DND-41 (cell line): ENCODE measurements around the gene CYP1B1.

Experiments
- ATAC-seq: fragments of 200-7000 bp; cut with Tn5 transposase; 3 replicates; pipeline ENCODE4 v1.9.1; 2021; ENCODE audit warnings: low read depth; ENCODE audit not compliant: insufficient read depth
- DNase-seq: peaks from one replicate; pipeline ENCODE4 v3.0.0-alpha.2; 2020
- H2AFZ ChIP-seq: 2 replicates; pipeline ENCODE4 v1.6.0; 2012; ENCODE audit warnings: low read depth, low read length
- H3K27ac ChIP-seq: 2 replicates; pipeline ENCODE4 v1.5.1; 2012; ENCODE audit warnings: low read length, inconsistent platforms
- H3K27me3 ChIP-seq: fragments of 200-600 bp; sonication (generic); 2 replicates; pipeline ENCODE4 v1.6.0; 2012; ENCODE audit warnings: low read length, mild to moderate bottlenecking, inconsistent platforms; ENCODE audit not compliant: insufficient read depth, poor library complexity
- H3K36me3 ChIP-seq: 2 replicates; pipeline ENCODE4 v1.5.1; 2012; ENCODE audit warnings: low read length, inconsistent platforms; ENCODE audit not compliant: insufficient read depth
- H3K4me1 ChIP-seq: 2 replicates; pipeline ENCODE4 v1.5.1; 2012; ENCODE audit warnings: mild to moderate bottlenecking, low read length; ENCODE audit not compliant: insufficient read depth
- H3K4me2 ChIP-seq: 2 replicates; pipeline ENCODE4 v1.6.0; 2012; ENCODE audit warnings: mild to moderate bottlenecking, moderate library complexity, low read length, inconsistent platforms; ENCODE audit not compliant: insufficient read depth
- H3K4me3 ChIP-seq, 2 experiments: fragments of 200-600 bp in 1 of 2; shearing (Covaris generic) in 1 of 2; 2 replicates each; pipeline ENCODE4 v1.5.1; 2012 to 2016; ENCODE audit warnings: inconsistent platforms in 2 of 2, low read length in 2 of 2, mild to moderate bottlenecking in 2 of 2, low read depth in 1 of 2, moderate library complexity in 1 of 2
- H3K79me2 ChIP-seq: 2 replicates; pipeline ENCODE4 v1.6.0; 2012; ENCODE audit warnings: low read length, inconsistent platforms; ENCODE audit not compliant: insufficient read depth
- H3K9ac ChIP-seq: 2 replicates; pipeline ENCODE4 v1.6.0; 2012; ENCODE audit warnings: low read depth, mild to moderate bottlenecking, inconsistent platforms, low read length, moderate library complexity
- H3K9me3 ChIP-seq: 2 replicates; pipeline ENCODE4 v1.5.1; 2012; ENCODE audit warnings: low read length, moderate library complexity, mild to moderate bottlenecking, inconsistent platforms; ENCODE audit not compliant: insufficient read depth, severe bottlenecking
- H4K20me1 ChIP-seq: 2 replicates; pipeline ENCODE4 v1.6.0; 2012; ENCODE audit warnings: low read length; ENCODE audit not compliant: insufficient read depth
- CTCF ChIP-seq: IDR thresholded peaks from 2 replicates; pipeline ENCODE4 v1.5.1; 2012; ENCODE audit warnings: borderline replicate concordance, low read length, moderate library complexity, mild to moderate bottlenecking; ENCODE audit not compliant: poor library complexity, severe bottlenecking; ENCODE audit errors: extremely low read depth
- EZH2 ChIP-seq: IDR thresholded peaks from 3 replicates; pipeline ENCODE4 v1.6.1; 2012; ENCODE audit warnings: borderline replicate concordance, low read depth, mild to moderate bottlenecking, moderate library complexity, low read length, inconsistent platforms; ENCODE audit not compliant: severe bottlenecking

Gene CYP1B1

DNA sequence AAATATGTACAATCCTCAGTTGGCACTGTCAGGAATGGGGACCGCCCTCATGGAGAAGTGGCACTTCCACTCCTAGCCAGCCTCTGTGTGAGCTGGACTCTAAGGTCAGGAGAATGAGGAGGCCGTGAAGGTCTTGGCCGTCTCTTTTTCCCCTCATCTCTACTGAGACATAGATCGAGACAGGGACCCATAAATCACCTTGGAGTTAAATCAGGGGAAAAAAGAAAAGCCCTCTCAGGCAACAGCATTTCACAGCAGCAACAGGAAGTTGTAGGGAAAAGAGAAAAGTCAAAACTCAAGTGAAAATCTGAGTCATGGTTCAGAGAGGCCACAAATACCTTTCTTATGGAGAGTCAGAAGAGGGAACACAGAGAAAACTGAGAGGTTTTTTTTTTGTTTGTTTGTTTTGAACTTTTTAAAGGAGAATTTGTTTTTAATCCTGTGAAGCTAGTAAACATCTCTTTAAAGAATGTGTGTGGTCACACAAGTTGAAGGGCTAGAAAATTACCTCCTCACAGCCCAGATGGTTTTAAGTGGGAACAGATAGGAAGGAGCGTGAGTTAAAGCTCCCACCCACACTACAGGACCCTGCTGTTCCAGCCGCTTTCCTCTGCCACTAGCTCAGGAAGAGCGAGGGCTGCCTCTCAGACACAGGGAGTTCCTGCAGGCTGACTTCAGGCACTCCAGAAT is 30.6 kb upstream of the CYP1B1 start:
- no peaks in the 10 kb centered on the region for H3K79me2 ChIP-seq
- no peaks in the 10 kb centered on the region for H3K4me1 ChIP-seq
- no peak for ATAC-seq
- H3K27me3 ChIP-seq, result peaks cover 6% of the 10 kb centered on the region
- no peak for DNase-seq
- no peak overlapping the region for H3K9ac ChIP-seq
- no peak overlapping the region for H3K4me3 ChIP-seq
- no peak for TF ChIP-seq EZH2
- TF ChIP-seq CTCF, result no peak
- no peak overlapping the region for H3K4me2 ChIP-seq
- H4K20me1 ChIP-seq, result no peaks in the 10 kb centered on the region
- no peaks in the 10 kb centered on the region for H3K36me3 ChIP-seq
- H3K9me3 ChIP-seq, result no peaks in the 10 kb centered on the region
- no peak overlapping the region for H2AFZ ChIP-seq
- H3K27ac ChIP-seq, result no peak overlapping the region

- no peaks in the 10 kb centered on the region for H3K9me3 ChIP-seq
- no peaks in the 10 kb centered on the region for H4K20me1 ChIP-seq
- H3K4me1 ChIP-seq, result no peaks in the 10 kb centered on the region
- H3K4me2 ChIP-seq, result no peak overlapping the region
- no peak overlapping the region for H3K27ac ChIP-seq
- no peak for ATAC-seq
- H3K79me2 ChIP-seq, result no peaks in the 10 kb centered on the region
- peaks cover 9% of the 10 kb centered on the region for H3K27me3 ChIP-seq
- no peak for DNase-seq
- no peak overlapping the region for H3K9ac ChIP-seq
- TF ChIP-seq CTCF (no peak), EZH2 (no peak)
- H2AFZ ChIP-seq, result no peak overlapping the region
- no peaks in the 10 kb centered on the region for H3K36me3 ChIP-seq
- no peak overlapping the region for H3K4me3 ChIP-seq
Measured at GRCh38 chr2:38105922-38106321, 30.0 kb upstream of the CYP1B1 start.

DNA sequence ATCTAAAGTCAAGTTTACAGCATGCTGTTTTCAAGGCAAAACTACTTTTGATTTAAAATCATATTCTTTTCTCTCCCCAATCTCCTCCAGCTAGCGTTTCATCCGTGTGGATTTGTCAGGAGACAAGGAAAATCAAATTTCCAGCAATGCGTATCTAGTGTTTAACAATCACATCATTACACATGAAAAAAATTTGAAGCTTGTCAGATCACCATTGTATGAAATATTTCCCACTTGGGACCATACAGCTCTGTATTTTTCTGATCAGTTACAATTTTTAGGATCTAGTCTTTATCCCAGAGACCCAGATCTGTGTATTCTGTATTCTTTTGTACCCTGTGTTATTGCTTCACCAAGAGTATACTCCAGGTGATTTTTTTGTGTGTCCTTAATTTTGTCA is 28.6 kb upstream of the CYP1B1 start:
- no peaks in the 10 kb centered on the region for H3K36me3 ChIP-seq
- no peak overlapping the region for H2AFZ ChIP-seq
- H3K9me3 ChIP-seq, result no peaks in the 10 kb centered on the region
- H3K27ac ChIP-seq, result no peak overlapping the region
- TF ChIP-seq CTCF (no peak), EZH2 (no peak)
- no peak overlapping the region for H3K4me2 ChIP-seq
- DNase-seq (no peak), ATAC-seq (no peak)
- H4K20me1 ChIP-seq, result no peaks in the 10 kb centered on the region
- H3K79me2 ChIP-seq, result no peaks in the 10 kb centered on the region
- no peaks in the 10 kb centered on the region for H3K4me1 ChIP-seq
- no peak overlapping the region for H3K9ac ChIP-seq
- H3K27me3 ChIP-seq, result peaks cover 8% of the 10 kb centered on the region
- H3K4me3 ChIP-seq, result no peak overlapping the region

DNA sequence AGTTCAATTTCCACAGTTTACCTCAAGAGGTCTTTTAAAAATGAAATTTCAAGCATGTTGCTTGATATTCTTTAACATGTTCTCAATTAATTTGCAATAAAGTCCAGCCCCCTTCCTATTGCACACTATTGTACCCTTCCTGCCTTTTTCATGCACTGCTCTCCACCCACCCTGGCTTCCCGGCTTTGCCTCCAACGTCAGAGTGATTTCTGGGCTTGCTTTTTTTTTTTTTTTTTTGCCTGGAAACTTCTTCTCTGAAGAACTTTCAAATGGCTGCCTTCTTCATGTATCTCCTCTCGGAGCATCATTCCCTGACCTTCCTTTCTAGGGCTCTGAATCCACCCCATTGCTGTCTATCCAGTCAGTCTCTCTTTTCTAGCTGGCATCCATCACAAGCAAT is 24.4 kb upstream of the CYP1B1 start:
- Histone ChIP-seq H3K36me3 (no peaks in the 10 kb centered on the region), H3K27me3 (peaks cover 15% of the 10 kb centered on the region), H3K9me3 (no peaks in the 10 kb centered on the region), H3K4me2 (no peak overlapping the region), H3K79me2 (no peaks in the 10 kb centered on the region), H3K9ac (no peak overlapping the region), H3K4me3 (no peak overlapping the region), H3K27ac (no peak overlapping the region), H4K20me1 (no peaks in the 10 kb centered on the region), H3K4me1 (no peaks in the 10 kb centered on the region), H2AFZ (no peak overlapping the region)
- TF ChIP-seq EZH2 (no peak), CTCF (no peak)
- ATAC-seq (no peak), DNase-seq (no peak)
